Ishikawa (cell line): ENCODE data around the gene GALNT13.

Source experiments
- CEBPB ChIP-seq: IDR thresholded peaks from 2 replicates; pipeline ENCODE4 v1.6.1; 2012
- CREB1 ChIP-seq: IDR thresholded peaks from 2 replicates; pipeline ENCODE4 v1.6.1; 2012; ENCODE audit warnings: low read depth
- EGR1 ChIP-seq: IDR thresholded peaks from 2 replicates; pipeline ENCODE4 v1.6.1; 2012
- EP300 ChIP-seq: IDR thresholded peaks from 2 replicates; pipeline ENCODE4 v1.6.1; 2012; ENCODE audit warnings: borderline replicate concordance
- FOXM1 ChIP-seq: IDR thresholded peaks from 2 replicates; pipeline ENCODE4 v1.6.1; 2012; ENCODE audit warnings: low read depth, borderline replicate concordance
- MAX ChIP-seq: IDR thresholded peaks from 2 replicates; pipeline ENCODE4 v1.6.1; 2012
- NFIC ChIP-seq: IDR thresholded peaks from 2 replicates; pipeline ENCODE4 v1.6.1; 2012
- RAD21 ChIP-seq: IDR thresholded peaks from 2 replicates; pipeline ENCODE4 v1.6.1; 2012; ENCODE audit warnings: low read depth
- REST ChIP-seq: IDR thresholded peaks from 2 replicates; pipeline ENCODE4 v1.6.1; 2012; ENCODE audit warnings: low read depth, mild to moderate bottlenecking
- TAF1 ChIP-seq: IDR thresholded peaks from 2 replicates; pipeline ENCODE4 v1.6.1; 2012; ENCODE audit warnings: low read depth, mild to moderate bottlenecking
- TCF12 ChIP-seq: IDR thresholded peaks from 2 replicates; pipeline ENCODE4 v1.6.1; 2012; ENCODE audit warnings: low read depth
- TEAD4 ChIP-seq: IDR thresholded peaks from 2 replicates; pipeline ENCODE4 v1.6.1; 2012
- USF1 ChIP-seq: IDR thresholded peaks from 2 replicates; pipeline ENCODE4 v1.6.1; 2012
- YY1 ChIP-seq: IDR thresholded peaks from 2 replicates; pipeline ENCODE4 v1.6.1; 2012; ENCODE audit warnings: low read depth
- ZBTB7A ChIP-seq: IDR thresholded peaks from 2 replicates; pipeline ENCODE4 v1.6.1; 2012; ENCODE audit warnings: low read depth

GALNT13 gene

GRCh38 chr2:154130821-154131220 is 259.1 kb downstream of the GALNT13 start:
- TF ChIP-seq YY1 (no peak), FOXM1 (no peak), CEBPB (no peak), CREB1 (no peak), MAX (no peak), EGR1 (no peak), EP300 (no peak), USF1 (no peak), NFIC (no peak)

GRCh38 chr2:154132827-154133226 is 261.1 kb downstream of the GALNT13 start:
- TF ChIP-seq MAX (no peak), EP300 (no peak), USF1 (no peak), RAD21 (no peak), NFIC (no peak), ZBTB7A (no peak), TEAD4 (no peak), EGR1 (no peak), REST (no peak), TAF1 (no peak), YY1 (no peak), CREB1 (no peak), CEBPB (no peak), TCF12 (no peak), FOXM1 (no peak)

- TF ChIP-seq YY1 (no peak), NFIC (no peak), USF1 (no peak), ZBTB7A (no peak), REST (no peak), EP300 (no peak), TEAD4 (no peak), FOXM1 (no peak), TCF12 (no peak), CREB1 (no peak)
These were observed 262.1 kb downstream of the GALNT13 start for GRCh38 chr2:154133823-154134222.

GRCh38 chr2:154140249-154141025 is 268.7 kb downstream of the GALNT13 start:
- TF ChIP-seq ZBTB7A (no peak), NFIC (no peak), TAF1 (no peak), CEBPB (no peak), EGR1 (no peak), YY1 (no peak), USF1 (no peak), RAD21 (no peak), TEAD4 (no peak), FOXM1 (no peak), MAX (no peak), REST (no peak), TCF12 (no peak)
